ENCODE results near the gene ACY1. TPM values are rescaled to one million over a fixed set of nuclear protein-coding genes. Genes with fewer than 3 reads are reported as not detected.

ACY1 gene
- total and polyA plus RNA-seq, 8 donors: 8.0 to 60.6 (median 38.3) TPM; not detected in 1

GRCh38 chr3:51957520-51958205 is 25.7 kb upstream of the ACY1 start:
- Histone ChIP-seq H3K4me3 (no peak overlapping the region), H3K36me3 (peaks cover 0 to 41% (median 35%) of the 10 kb centered on the region in 4 donors), H3K4me1 (peaks cover 16 to 33% (median 22%) of the 10 kb centered on the region in 4 donors), H3K27ac (no peak overlapping the region), H3K27me3 (peaks cover 0 to 20% (median 0%) of the 10 kb centered on the region in 3 donors), H3K9me3 (no peaks in the 10 kb centered on the region)
- intact Hi-C loops (cut with DNase I; ENCODE audit: low total_unique reads): no loop called here
- TF ChIP-seq CTCF (IDR thresholded peaks at IDR 0.05) (no peak), POLR2A (IDR thresholded peaks at IDR 0.05) (no peak), EP300 (IDR thresholded peaks at IDR 0.05) (no peak), POLR2AphosphoS5 (IDR thresholded peaks at IDR 0.05) (no peak)
- 91 to 99% (median 96%) methylated on average over 12 to 15 of the region's 15 CpGs for WGBS, 5 donors
- no peak for DNase-seq

GRCh38 chr3:51958603-51959521 is 24.5 kb upstream of the ACY1 start:
- DNase-seq: no peak
- peaks cover 0 to 41% (median 35%) of the 10 kb centered on the region in 4 donors for H3K36me3 ChIP-seq
- H3K4me1 ChIP-seq: peaks cover 16 to 45% (median 28%) of the 10 kb centered on the region in 4 donors

GRCh38 chr3:51959651-51960050 is 23.7 kb upstream of the ACY1 start:
- Histone ChIP-seq H3K9me3 (no peaks in the 10 kb centered on the region), H3K27ac (no peak overlapping the region), H3K27me3 (peaks cover 0 to 20% (median 0%) of the 10 kb centered on the region in 3 donors), H3K36me3 (peaks cover 0 to 41% (median 35%) of the 10 kb centered on the region in 4 donors), H3K4me1 (peaks cover 16 to 53% (median 34%) of the 10 kb centered on the region in 4 donors), H3K4me3 (no peak overlapping the region)
- intact Hi-C loops (cut with DNase I; ENCODE audit: low total_unique reads): no loop called here
- TF ChIP-seq CTCF (IDR thresholded peaks at IDR 0.05) (no peak), POLR2A (IDR thresholded peaks at IDR 0.05) (no peak), POLR2AphosphoS5 (IDR thresholded peaks at IDR 0.05) (no peak)
- DNase-seq: no peak
- 96 to 98% (median 97%) methylated on average over 7 of the region's 7 CpGs for WGBS, 5 donors

More at GRCh38 chr3:51958603-51959521, 24.5 kb upstream of the ACY1 start:
- no peak overlapping the region for H3K27ac ChIP-seq
- no peak overlapping the region for H3K4me3 ChIP-seq
- intact Hi-C loops (cut with DNase I; ENCODE audit: low total_unique reads): no loop called here
- 91 to 95% (median 93%) methylated on average over 18 to 20 of the region's 20 CpGs for WGBS, 5 donors
- no peaks in the 10 kb centered on the region for H3K9me3 ChIP-seq
- H3K27me3 ChIP-seq: peaks cover 0 to 20% (median 0%) of the 10 kb centered on the region in 3 donors
- TF ChIP-seq EP300 (IDR thresholded peaks at IDR 0.05): no peak
- no peak for TF ChIP-seq POLR2A (IDR thresholded peaks at IDR 0.05)
- no peak for TF ChIP-seq CTCF (IDR thresholded peaks at IDR 0.05)
- TF ChIP-seq POLR2AphosphoS5 (IDR thresholded peaks at IDR 0.05): no peak

GRCh38 chr3:51960386-51960785 is 22.9 kb upstream of the ACY1 start:
- Histone ChIP-seq H3K4me1 (peaks cover 17 to 54% (median 38%) of the 10 kb centered on the region in 4 donors), H3K4me3 (no peak overlapping the region), H3K27me3 (peaks cover 0 to 14% (median 0%) of the 10 kb centered on the region in 3 donors), H3K27ac (no peak overlapping the region), H3K9me3 (no peaks in the 10 kb centered on the region), H3K36me3 (peaks cover 0 to 41% (median 35%) of the 10 kb centered on the region in 4 donors)
- DNase-seq: no peak
- 85 to 93% (median 86%) methylated on average over 10 of the region's 10 CpGs for WGBS, 5 donors
- intact Hi-C loops (cut with DNase I; ENCODE audit: low total_unique reads): no loop called here
- TF ChIP-seq CTCF (IDR thresholded peaks at IDR 0.05) (no peak), POLR2AphosphoS5 (IDR thresholded peaks at IDR 0.05) (no peak), POLR2A (IDR thresholded peaks at IDR 0.05) (no peak), EP300 (IDR thresholded peaks at IDR 0.05) (no peak)
